ENCODE measurements around the gene MSANTD3. TPM values are rescaled to one million over a fixed set of nuclear protein-coding genes. Genes with fewer than 3 reads are reported as not detected.

Gene MSANTD3
- total RNA-seq, 1 experiment from 2014 or later: 30.2 TPM

GRCh38 chr9:100396769-100397168 is 30.2 kb upstream of the MSANTD3 start (continued):
- no peak for TF ChIP-seq FOXP1 (CRISPR knock-in tag; IDR thresholded peaks at IDR 0.05; ENCODE audit: borderline replicate concordance)
- no peak for TF ChIP-seq CREM (CRISPR knock-in tag; IDR thresholded peaks at IDR 0.05)
- no peak for TF ChIP-seq STAT6 (CRISPR knock-in tag; conservative IDR thresholded peaks at IDR 0.05; ENCODE audit: low read depth)
- no peak for TF ChIP-seq ZNF263 (CRISPR knock-in tag; IDR thresholded peaks at IDR 0.05; ENCODE audit: low read depth)
- TF ChIP-seq ZNF532 (CRISPR knock-in tag; IDR thresholded peaks at IDR 0.05; ENCODE audit: borderline replicate concordance): no peak
- TF ChIP-seq ATF1 (CRISPR knock-in tag; IDR thresholded peaks at IDR 0.05): no peak
- TF ChIP-seq CREB1 (CRISPR knock-in tag; IDR thresholded peaks at IDR 0.05): no peak

- peaks cover 18% of the 10 kb centered on the region for H3K36me3 Mint-ChIP-seq
- ChIA-PET CTCF (interaction anchor here (0.7 kb wide), 1 partner anchor 451 kb away, joined by 3 read pairs; no protein-coding TSS in a partner anchor), POLR2A (no interaction called here)
- no peak for ATAC-seq
- no peak overlapping the region for H3K4me3 Mint-ChIP-seq
- no peaks in the 10 kb centered on the region; the same call in 1 of the 2 replicates for H3K27me3 Mint-ChIP-seq (ENCODE audit: low read depth)
- TF ChIP-seq ZNF416 (CRISPR knock-in tag; IDR thresholded peaks at IDR 0.05): no peak
- TF ChIP-seq USF1 (CRISPR knock-in tag; IDR thresholded peaks at IDR 0.05): no peak
- no peak for TF ChIP-seq ZNF263 (CRISPR knock-in tag; IDR thresholded peaks at IDR 0.05; ENCODE audit: low read depth)
- TF ChIP-seq MLX (CRISPR knock-in tag; IDR thresholded peaks at IDR 0.05): no peak
- no peak for TF ChIP-seq ZNF121 (CRISPR knock-in tag; IDR thresholded peaks at IDR 0.05)
- no peak for TF ChIP-seq PRRX2 (CRISPR knock-in tag; IDR thresholded peaks at IDR 0.05)
- TF ChIP-seq NFATC4 (CRISPR knock-in tag; IDR thresholded peaks at IDR 0.05): no peak
- TF ChIP-seq GABPB1 (CRISPR knock-in tag; IDR thresholded peaks at IDR 0.05): no peak
- no peak for TF ChIP-seq MYBL2 (CRISPR knock-in tag; IDR thresholded peaks at IDR 0.05)
- TF ChIP-seq TCF7 (CRISPR knock-in tag; IDR thresholded peaks at IDR 0.05; ENCODE audit: low read depth): no peak
- no peak for TF ChIP-seq ETV6 (CRISPR knock-in tag; IDR thresholded peaks at IDR 0.05)
- no peak for TF ChIP-seq ZNF512 (CRISPR knock-in tag; IDR thresholded peaks at IDR 0.05; ENCODE audit: borderline replicate concordance)
- no peak for TF ChIP-seq MAX (CRISPR knock-in tag; IDR thresholded peaks at IDR 0.05)
- no peak for DNase-seq (ENCODE audit: low spot score)
- peaks cover 21% of the 10 kb centered on the region for H3K9me3 Mint-ChIP-seq
- peaks cover 14% of the 10 kb centered on the region for H3K4me1 Mint-ChIP-seq
- H3K27ac Mint-ChIP-seq: peak overlapping the region; percentile 21; the same call in 1 of the 2 replicates
Measured at GRCh38 chr9:100397529-100398266, 29.2 kb upstream of the MSANTD3 start.
